Esophagus muscularis mucosa (tissue), 4 donors: ENCODE data around the gene GGACT. TPM values are rescaled to one million over a fixed set of nuclear protein-coding genes. Genes with fewer than 3 reads are reported as not detected.
"Not testable (repeated sequence)": the region's sequence is repeated elsewhere in the genome, so short reads cannot be mapped to it uniquely, and the experiment has no call there.

Experiments
- DNase-seq: peaks from one replicate; pipeline ENCODE4 v3.0.0-alpha.2; 2017; ENCODE audit errors: extremely low spot score
- H3K27ac ChIP-seq, 4 donors: fragments of 200-600 bp; sonication (generic); replicated peaks in 1 of 4; 1 replicate in 3 of 4; 2 replicates in 1 of 4; pipeline ENCODE4 v1.5.1; 2016 to 2019; ENCODE audit warnings: mild to moderate bottlenecking in 1 of 4
- H3K27me3 ChIP-seq, 4 donors: fragments of 200-600 bp; sonication (generic); one replicate each; pipeline versions ENCODE4 v1.5.1 to v1.6.0; 2016 to 2019
- H3K36me3 ChIP-seq, 4 donors: fragments of 200-600 bp; sonication (generic); one replicate each; pipeline ENCODE4 v1.5.1; 2016 to 2019
- H3K4me1 ChIP-seq, 4 donors: fragments of 200-600 bp; sonication (generic); one replicate each; pipeline ENCODE4 v1.5.1; 2016 to 2019
- H3K4me3 ChIP-seq, 4 donors: fragments of 200-600 bp; sonication (generic); 1 replicate in 2 of 4; 2 replicates in 2 of 4; pipeline ENCODE4 v1.5.1; 2016 to 2019; ENCODE audit warnings: mild to moderate bottlenecking in 4 of 4, moderate library complexity in 1 of 4
- H3K9me3 ChIP-seq, 4 donors: fragments of 200-600 bp; sonication (generic); 1 replicate in 3 of 4; 2 replicates in 1 of 4; pipeline ENCODE4 v1.5.1; 2016 to 2019
- EP300 ChIP-seq: sonication (generic); formaldehyde crosslinking; IDR thresholded peaks from one replicate; pipeline ENCODE4 v1.6.1; 2017; ENCODE audit warnings: antibody characterized with exemption
- POLR2A ChIP-seq: fragments of 450-650 bp; IDR thresholded peaks from one replicate; pipeline ENCODE4 v1.6.1; 2017; ENCODE audit warnings: antibody characterized with exemption, moderate library complexity, mild to moderate bottlenecking, low read depth
- POLR2AphosphoS5 ChIP-seq, 2 donors: sonication (generic); formaldehyde crosslinking; IDR thresholded peaks; one replicate each; pipeline ENCODE4 v1.6.1; 2017; ENCODE audit warnings: antibody characterized with exemption in 2 of 2
- WGBS: methylation state at CpG from one replicate; pipeline ENCODE4 v1.1.5; 2018; 5-methylcytosine and 5-hydroxymethylcytosine counted together
- intact Hi-C: fragments of 100-400 bp; cut with DNase I; formaldehyde crosslinking; loops from one replicate; pipeline ENCODE4 v1.15.1; 2023
- total RNA-seq, 4 donors: library from RNA; depleted of rRNA; stranded (reverse); fragments of >200 nt; gene quantifications; one replicate each; pipeline versions ENCODE4 v1.1.0 to v1.2.1, GENCODE V29; 2016
- TF ChIP-seq, protein P1 (sequence below), 3 experiments: fragments of 200-600 bp in 2 of 3; fragments of 450-650 bp in 1 of 3; sonication (generic) in 2 of 3; IDR thresholded peaks; one replicate each; pipeline ENCODE4 v1.5.1; 2017 to 2019; ENCODE audit warnings: antibody characterized with exemption in 3 of 3, mild to moderate bottlenecking in 2 of 3, moderate library complexity in 1 of 3

The GGACT gene
- total RNA-seq, 4 donors from 2014 or later, result 1.2 to 2.9 (median 1.3) TPM

DNA sequence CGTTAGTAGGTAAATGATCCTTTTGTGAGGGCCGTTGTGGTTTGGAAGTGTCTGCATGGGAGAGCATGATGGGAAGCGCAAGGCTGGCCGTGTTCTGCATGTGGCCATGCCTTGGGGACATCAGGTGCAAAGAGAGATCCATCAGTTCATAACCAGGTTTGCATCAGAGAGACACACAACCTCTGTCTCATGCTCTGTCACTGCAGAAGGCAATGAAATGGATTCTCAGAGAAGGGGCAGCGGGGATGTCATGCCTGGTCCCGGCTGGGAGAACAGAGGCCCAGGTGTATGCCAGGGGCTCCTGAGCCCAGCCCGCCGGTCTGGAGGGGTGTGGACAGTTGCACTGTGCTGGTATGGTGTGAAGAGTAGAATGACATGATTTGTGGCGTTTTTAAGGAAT lies 60.2 kb downstream of the GGACT start:
- no peak for DNase-seq
- H3K27ac ChIP-seq, result no peak overlapping the region
- no peak overlapping the region for H3K4me3 ChIP-seq
- H3K4me1 ChIP-seq, result no peaks in the 10 kb centered on the region
- H3K9me3 ChIP-seq, result no peaks in the 10 kb centered on the region
- H3K27me3 ChIP-seq, result no peaks in the 10 kb centered on the region
- 97% methylated on average over 9 of the region's 9 CpGs for WGBS
- TF ChIP-seq, protein P1, sequence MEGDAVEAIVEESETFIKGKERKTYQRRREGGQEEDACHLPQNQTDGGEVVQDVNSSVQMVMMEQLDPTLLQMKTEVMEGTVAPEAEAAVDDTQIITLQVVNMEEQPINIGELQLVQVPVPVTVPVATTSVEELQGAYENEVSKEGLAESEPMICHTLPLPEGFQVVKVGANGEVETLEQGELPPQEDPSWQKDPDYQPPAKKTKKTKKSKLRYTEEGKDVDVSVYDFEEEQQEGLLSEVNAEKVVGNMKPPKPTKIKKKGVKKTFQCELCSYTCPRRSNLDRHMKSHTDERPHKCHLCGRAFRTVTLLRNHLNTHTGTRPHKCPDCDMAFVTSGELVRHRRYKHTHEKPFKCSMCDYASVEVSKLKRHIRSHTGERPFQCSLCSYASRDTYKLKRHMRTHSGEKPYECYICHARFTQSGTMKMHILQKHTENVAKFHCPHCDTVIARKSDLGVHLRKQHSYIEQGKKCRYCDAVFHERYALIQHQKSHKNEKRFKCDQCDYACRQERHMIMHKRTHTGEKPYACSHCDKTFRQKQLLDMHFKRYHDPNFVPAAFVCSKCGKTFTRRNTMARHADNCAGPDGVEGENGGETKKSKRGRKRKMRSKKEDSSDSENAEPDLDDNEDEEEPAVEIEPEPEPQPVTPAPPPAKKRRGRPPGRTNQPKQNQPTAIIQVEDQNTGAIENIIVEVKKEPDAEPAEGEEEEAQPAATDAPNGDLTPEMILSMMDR (IDR thresholded peaks at IDR 0.05), result no peak
- no peak for TF ChIP-seq EP300
- no peak for TF ChIP-seq POLR2A
- no peak for TF ChIP-seq POLR2AphosphoS5 (IDR thresholded peaks at IDR 0.05)
- intact Hi-C loops, result no loop called here
- peaks cover 10 to 64% (median 39%) of the 10 kb centered on the region in 4 donors for H3K36me3 ChIP-seq

DNA sequence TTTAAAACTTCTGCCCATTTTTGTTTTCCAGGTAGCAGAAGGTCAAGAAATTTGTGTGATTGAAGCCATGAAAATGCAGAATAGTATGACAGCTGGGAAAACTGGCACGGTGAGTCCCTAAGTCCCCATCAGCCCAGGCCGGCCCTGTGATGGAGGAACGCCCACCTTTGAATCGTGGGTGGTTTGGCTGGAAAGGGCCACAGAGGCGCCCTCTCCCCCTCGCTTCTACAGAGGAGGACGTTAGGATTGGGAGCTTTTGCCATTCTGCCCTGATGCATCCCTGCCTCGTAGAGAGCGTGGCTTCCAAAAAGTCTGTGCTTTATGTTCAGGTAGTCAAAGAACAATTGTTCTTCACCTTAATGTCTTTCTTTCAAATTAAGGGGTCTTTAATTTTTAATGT lies 60.9 kb downstream of the GGACT start:
- H3K9me3 ChIP-seq, result no peaks in the 10 kb centered on the region
- intact Hi-C loops, result no loop called here
- H3K27me3 ChIP-seq, result no peaks in the 10 kb centered on the region
- H3K27ac ChIP-seq, result no peak overlapping the region
- no peak overlapping the region for H3K4me3 ChIP-seq
- 88% methylated on average over 9 of the region's 9 CpGs for WGBS
- DNase-seq, result no peak
- TF ChIP-seq POLR2A (no peak), EP300 (no peak), POLR2AphosphoS5 (IDR thresholded peaks at IDR 0.05) (no peak)
- TF ChIP-seq, protein P1 (IDR thresholded peaks at IDR 0.05), result no peak
- peaks cover 10 to 62% (median 38%) of the 10 kb centered on the region in 4 donors for H3K36me3 ChIP-seq
- H3K4me1 ChIP-seq, result no peaks in the 10 kb centered on the region

DNA sequence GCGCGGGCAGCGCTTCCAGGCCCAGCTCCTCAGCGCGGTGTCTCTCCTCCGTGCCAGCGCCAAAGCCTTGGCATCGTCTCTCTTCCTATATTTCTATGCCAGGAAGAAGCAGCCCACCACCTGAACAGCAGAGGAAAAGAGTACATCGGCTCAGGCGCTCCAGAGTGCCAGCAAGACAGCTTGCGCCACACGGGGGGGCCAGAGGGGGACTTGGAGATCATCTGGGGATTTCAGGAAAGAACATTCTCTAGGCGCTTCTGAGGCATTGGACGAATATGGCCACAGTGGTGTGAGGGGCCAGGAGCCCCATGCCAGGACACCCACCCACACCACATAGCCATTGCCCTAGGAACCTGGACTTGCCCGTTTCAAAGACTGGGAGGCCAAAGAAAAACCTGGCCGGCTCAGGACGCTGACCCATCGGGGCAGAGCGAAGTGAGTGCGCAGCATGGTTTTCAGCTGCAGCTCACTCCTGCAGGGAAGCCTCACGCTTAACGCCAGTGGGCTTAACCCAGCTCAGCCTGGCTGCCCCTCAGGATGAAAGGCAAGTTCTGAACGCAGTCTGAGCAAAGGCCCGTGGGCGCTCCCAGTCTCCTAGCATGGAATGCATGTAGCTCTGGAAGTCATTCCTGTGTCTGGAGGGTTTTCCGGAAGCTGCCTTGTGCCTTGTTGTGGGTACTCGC lies 62.1 kb downstream of the GGACT start:
- DNase-seq, result no peak
- H3K4me3 ChIP-seq, result no peak overlapping the region
- no peaks in the 10 kb centered on the region for H3K27me3 ChIP-seq
- WGBS, result 88% methylated on average over 22 of the region's 27 CpGs
- TF ChIP-seq POLR2AphosphoS5 (IDR thresholded peaks at IDR 0.05) (no peak), POLR2A (no peak), EP300 (no peak)
- TF ChIP-seq, protein P1 (IDR thresholded peaks at IDR 0.05), result no peak
- intact Hi-C loops, result no loop called here
- peaks cover 10 to 51% (median 29%) of the 10 kb centered on the region in 4 donors for H3K36me3 ChIP-seq
- H3K27ac ChIP-seq, result no peak overlapping the region
- H3K4me1 ChIP-seq, result no peaks in the 10 kb centered on the region
- no peaks in the 10 kb centered on the region for H3K9me3 ChIP-seq

DNA sequence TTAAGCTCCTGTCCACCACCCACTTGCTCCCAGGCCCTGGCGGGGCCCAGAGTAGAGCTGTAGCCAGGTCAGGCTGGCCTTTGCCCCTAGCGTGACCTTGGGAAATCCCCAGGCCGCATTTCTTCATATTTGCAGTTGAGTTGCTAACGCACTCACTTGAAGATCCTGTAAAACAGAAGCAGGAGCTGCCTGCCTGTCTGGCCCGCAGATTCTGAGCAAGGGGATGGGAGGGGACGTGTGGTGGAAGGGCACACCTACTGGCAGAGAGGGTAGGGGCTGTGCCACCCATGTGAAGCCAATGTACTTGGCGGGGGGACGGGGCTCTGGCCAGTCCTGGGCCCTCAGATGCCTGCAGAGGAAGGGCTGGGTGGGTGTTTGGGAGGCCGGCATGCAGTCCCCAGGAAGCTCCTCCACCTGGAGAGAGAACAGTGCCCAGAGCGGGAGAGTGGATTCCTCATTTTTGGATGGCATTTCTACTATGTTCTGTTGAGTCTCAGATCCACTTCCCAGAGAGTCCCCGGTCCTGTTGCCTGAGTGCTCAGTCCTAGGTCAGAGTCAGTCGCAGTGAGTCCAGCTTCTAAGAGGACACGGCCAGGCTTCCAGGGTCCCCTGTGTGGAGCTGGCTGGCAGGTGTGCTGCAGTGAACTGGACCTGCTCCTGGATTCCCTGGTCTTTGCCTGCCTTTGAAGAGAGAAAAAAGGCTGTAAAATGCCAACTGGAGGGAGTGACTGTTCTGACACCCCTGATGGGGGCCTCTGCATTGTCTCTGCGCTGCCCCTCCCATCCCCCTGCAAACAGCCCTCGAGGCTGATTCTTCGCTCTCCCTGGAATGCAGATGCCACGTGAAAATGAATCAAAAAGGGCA lies 62.9 kb downstream of the GGACT start:
- no peak overlapping the region for H3K4me3 ChIP-seq
- H3K27ac ChIP-seq, result no peak overlapping the region
- 82% methylated on average over 8 of the region's 17 CpGs for WGBS
- no peak for TF ChIP-seq POLR2AphosphoS5 (IDR thresholded peaks at IDR 0.05)
- TF ChIP-seq, protein P1 (IDR thresholded peaks at IDR 0.05), result no peak
- no peak for TF ChIP-seq EP300
- no peak for TF ChIP-seq POLR2A
- H3K27me3 ChIP-seq, result no peaks in the 10 kb centered on the region
- DNase-seq, result no peak
- H3K4me1 ChIP-seq, result no peaks in the 10 kb centered on the region
- peaks cover 7 to 50% (median 29%) of the 10 kb centered on the region in 4 donors for H3K36me3 ChIP-seq
- intact Hi-C loops, result no loop called here
- no peaks in the 10 kb centered on the region for H3K9me3 ChIP-seq

- H3K4me3 ChIP-seq, H3K9me3 ChIP-seq, H3K27ac ChIP-seq, intact Hi-C loops, H3K4me1 ChIP-seq, DNase-seq, H3K27me3 ChIP-seq: not testable (repeated sequence)
- H3K36me3 ChIP-seq, result peaks cover 7 to 40% (median 25%) of the 10 kb centered on the region in 4 donors
- WGBS, result 90% methylated on average over 5 of the region's 5 CpGs
Measured at GRCh38 chr13:100524688-100525087, 63.9 kb downstream of the GGACT start.
